IgD-negative memory B cell (primary cell): ENCODE results near the gene PRKCE. TPM values are rescaled to one million over a fixed set of nuclear protein-coding genes. Genes with fewer than 3 reads are reported as not detected.

Source experiments
- H3K27ac Mint-ChIP-seq, 3 donors: one replicate each; pipeline ENCODE4 v1.8.0; 2020 to 2022; ENCODE audit warnings: mild to moderate bottlenecking in 3 of 3, mixed read lengths in 3 of 3, moderate library complexity in 1 of 3
- H3K27me3 Mint-ChIP-seq: one replicate; pipeline ENCODE4 v1.8.0; 2021; ENCODE audit warnings: mixed read lengths
- H3K36me3 Mint-ChIP-seq: one replicate; pipeline ENCODE4 v1.8.0; 2020; ENCODE audit warnings: mild to moderate bottlenecking, mixed read lengths
- H3K4me1 Mint-ChIP-seq, 3 donors: one replicate each; pipeline ENCODE4 v1.8.0; 2020 to 2022; ENCODE audit warnings: mixed read lengths in 3 of 3, mild to moderate bottlenecking in 1 of 3
- H3K4me3 Mint-ChIP-seq, 4 donors: one replicate each; pipeline ENCODE4 v1.8.0; 2020 to 2022; ENCODE audit warnings: mild to moderate bottlenecking in 4 of 4, mixed read lengths in 4 of 4, moderate library complexity in 3 of 4
- H3K9me3 Mint-ChIP-seq, 3 donors: one replicate each; pipeline ENCODE4 v1.8.0; 2020 to 2021; ENCODE audit warnings: mixed read lengths in 3 of 3, mild to moderate bottlenecking in 1 of 3
- polyA plus RNA-seq: library from polyadenylated mRNA; unstranded; fragments of 300-500 nt; fragmentation: Illumina TruSeq; gene quantifications from one replicate; pipeline ENCODE4 v1.2.3, GENCODE V29; 2021

The PRKCE gene
- polyA plus RNA-seq, 1 donor from 2014 or later, result 12.7 TPM

DNA sequence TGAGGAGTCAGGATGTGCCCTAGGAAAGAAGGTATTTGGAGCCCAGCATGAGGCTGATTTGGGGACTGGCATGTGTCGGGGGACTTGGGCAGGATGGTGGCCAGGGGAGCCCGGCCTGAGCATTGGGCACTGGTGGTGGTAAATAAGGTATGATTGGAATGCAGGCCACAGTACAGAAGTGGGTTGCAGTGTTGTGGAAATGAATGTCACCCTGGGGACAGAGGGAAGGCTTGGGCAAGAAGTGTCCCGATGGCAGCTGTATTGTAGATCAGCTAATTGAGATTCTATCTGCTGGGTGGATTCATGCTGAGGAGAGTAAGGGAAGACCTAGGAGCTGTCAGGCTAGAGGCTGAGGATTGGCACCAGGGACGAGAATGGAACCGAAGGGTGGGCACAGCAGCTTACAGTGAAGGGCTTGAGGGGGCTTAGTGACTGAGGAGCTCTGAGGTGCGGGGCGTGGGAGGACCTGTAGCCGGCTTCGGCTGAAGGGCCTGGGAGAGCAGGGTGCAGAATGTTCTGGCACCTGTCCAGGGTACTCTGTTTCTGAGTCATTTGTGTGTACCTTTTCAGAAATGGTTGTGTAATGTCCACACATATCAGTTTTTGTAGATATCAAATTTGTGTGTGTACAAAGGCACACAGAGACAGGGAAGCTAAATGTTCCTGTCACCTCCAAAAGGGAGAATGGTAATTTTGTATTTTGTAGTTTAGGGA, 170.2 kb downstream of the PRKCE start:
- H3K27me3 Mint-ChIP-seq, result no peaks in the 10 kb centered on the region
- peaks cover 3% of the 10 kb centered on the region for H3K36me3 Mint-ChIP-seq
- no peak overlapping the region for H3K27ac Mint-ChIP-seq
- H3K9me3 Mint-ChIP-seq, result no peaks in the 10 kb centered on the region
- H3K4me3 Mint-ChIP-seq, result no peak overlapping the region
- H3K4me1 Mint-ChIP-seq, result peaks cover 16 to 26% (median 23%) of the 10 kb centered on the region in 3 donors

DNA sequence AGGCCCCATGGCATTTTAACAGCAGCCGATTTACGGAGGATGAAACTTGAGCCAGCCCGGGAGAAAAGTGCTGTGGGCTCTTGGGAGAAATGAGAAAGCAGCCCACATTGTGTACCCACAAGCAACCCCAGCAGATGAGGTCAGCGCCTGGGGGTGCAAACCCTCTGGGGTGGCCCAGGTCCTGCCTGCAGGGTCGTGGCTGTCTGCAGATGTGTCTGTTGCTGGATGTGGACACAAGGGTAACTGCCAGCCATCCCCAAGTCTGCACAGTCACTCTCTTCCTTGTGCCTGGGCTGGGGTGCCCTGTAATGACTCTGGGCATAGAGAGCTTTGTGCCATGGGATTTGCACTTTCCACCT, 170.8 kb downstream of the PRKCE start:
- no peaks in the 10 kb centered on the region for H3K27me3 Mint-ChIP-seq
- H3K4me1 Mint-ChIP-seq, result peaks cover 20 to 31% (median 25%) of the 10 kb centered on the region in 3 donors
- no peak overlapping the region for H3K27ac Mint-ChIP-seq
- H3K36me3 Mint-ChIP-seq, result peaks cover 6% of the 10 kb centered on the region
- no peaks in the 10 kb centered on the region for H3K9me3 Mint-ChIP-seq
- no peak overlapping the region for H3K4me3 Mint-ChIP-seq

DNA sequence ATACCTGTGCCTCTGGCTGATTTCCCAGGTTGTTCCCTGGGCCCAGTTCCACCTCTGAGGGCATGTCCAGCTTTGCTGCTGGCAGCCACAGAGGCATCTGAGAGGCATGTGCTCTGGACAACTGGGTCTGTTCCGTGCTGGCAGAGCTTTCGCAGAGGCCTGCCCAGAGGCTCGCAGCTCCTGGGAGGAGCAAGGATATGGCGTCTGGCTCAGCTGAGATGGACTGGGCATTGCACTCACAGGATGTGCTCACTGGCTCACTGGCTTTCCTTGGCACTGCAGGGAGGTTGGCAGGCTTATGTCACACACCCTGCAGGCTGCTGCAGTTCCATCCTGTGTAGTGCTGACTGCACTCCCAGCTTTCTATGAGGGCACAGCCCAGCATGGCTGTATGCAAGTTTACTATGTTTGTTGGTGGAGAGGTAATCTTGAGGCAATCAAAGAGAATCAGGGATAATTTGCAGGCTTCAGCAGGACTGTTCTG, 172.3 kb downstream of the PRKCE start:
- no peak overlapping the region for H3K27ac Mint-ChIP-seq
- H3K4me1 Mint-ChIP-seq, result peaks cover 21 to 25% (median 24%) of the 10 kb centered on the region in 3 donors
- no peaks in the 10 kb centered on the region for H3K27me3 Mint-ChIP-seq
- H3K4me3 Mint-ChIP-seq, result no peak overlapping the region
- peaks cover 6% of the 10 kb centered on the region for H3K36me3 Mint-ChIP-seq
- H3K9me3 Mint-ChIP-seq, result no peaks in the 10 kb centered on the region

DNA sequence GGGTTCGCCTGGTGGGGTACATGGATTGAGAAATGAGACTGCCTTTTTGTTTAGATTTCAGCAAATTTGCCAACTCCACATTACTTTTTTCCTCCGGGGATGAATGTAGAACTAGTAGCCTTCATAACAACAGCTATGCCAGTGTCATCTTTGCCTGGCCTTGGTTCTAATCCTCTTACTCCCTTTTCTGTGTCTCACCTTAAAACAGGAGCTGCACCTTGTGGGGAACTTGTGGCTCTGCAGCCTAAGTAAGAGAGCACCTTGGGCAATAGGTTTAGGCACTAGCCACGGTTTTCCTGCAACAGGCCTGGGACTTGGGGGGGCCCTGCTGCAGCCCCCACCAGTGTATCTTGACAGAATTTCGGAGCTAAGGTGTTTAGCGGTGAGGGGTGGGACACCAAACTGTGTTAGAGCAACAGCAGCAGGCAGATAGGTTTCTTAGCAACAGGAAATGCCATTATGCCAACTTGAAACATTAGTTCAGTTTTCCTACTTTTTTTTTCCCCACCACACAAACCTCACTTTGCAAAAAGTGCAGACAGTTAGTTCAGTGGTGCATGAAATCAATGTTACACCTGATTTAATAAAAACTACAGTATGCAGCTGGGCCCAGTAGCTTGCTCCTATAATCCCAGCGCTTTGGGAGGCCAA, 173.7 kb downstream of the PRKCE start:
- no peak overlapping the region for H3K27ac Mint-ChIP-seq
- H3K4me1 Mint-ChIP-seq, result peaks cover 18 to 23% (median 21%) of the 10 kb centered on the region in 3 donors
- no peaks in the 10 kb centered on the region for H3K27me3 Mint-ChIP-seq
- peaks cover 0 to 5% (median 2%) of the 10 kb centered on the region in 3 donors for H3K9me3 Mint-ChIP-seq
- peaks cover 6% of the 10 kb centered on the region for H3K36me3 Mint-ChIP-seq
- peak overlapping the region in 1 of 4 donors; percentile 56 for H3K4me3 Mint-ChIP-seq

DNA sequence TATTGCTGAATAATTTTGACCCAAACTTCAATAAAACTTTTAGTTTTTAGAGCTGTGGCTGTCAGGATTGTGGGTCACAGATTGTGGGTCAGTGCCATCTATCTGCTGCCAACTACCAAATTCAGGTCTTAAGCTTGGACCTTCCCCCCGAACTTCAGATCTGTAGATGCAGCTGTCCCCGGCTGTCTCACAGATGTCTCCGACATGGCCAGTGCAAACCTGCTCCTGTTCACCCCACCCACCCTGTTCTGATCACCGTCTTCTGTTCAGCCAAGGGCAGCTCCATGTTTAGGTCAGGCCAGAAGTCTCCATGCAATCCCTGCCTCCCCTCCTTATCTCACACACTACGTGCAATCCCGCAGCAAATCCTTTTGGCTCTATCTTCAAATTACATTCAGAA, 175.0 kb downstream of the PRKCE start:
- H3K27ac Mint-ChIP-seq, result no peak overlapping the region

DNA sequence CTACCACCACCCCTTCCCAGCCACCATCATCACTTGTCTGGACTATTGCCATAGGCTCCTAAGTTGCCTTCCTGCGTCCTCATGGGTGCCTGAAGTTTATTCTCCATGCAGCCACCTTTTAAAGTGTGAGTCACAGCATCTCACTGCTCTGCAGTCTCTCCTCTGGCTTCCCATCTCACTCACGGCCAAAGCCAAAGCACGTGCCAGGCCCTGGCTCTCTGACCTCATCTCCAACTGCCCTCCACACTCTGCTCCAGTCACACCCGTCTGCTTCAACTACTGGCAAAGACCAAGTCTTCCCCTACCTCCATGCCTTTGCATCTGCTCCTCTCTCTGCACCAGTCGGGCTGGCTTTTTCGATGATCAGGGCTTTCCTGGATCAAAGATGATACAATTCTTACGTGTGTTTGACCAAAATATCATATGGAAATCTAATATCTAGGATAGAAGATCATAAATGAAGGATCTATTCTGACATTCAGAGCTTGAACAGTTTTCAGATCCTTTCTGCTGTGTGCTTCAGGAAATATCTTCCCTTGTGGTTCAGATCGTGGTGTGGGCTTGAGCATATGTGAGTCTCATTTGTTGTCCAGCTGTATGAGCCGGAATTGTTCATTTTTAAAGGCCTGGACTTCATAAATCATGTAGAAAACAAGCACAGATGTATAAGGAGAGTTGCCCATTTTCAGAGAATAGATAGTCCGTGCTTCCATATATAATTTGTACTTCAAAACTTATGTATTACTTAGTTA, 175.6 kb downstream of the PRKCE start:
- peaks cover 9% of the 10 kb centered on the region for H3K36me3 Mint-ChIP-seq
- no peak overlapping the region for H3K27ac Mint-ChIP-seq
- peaks cover 17 to 28% (median 19%) of the 10 kb centered on the region in 3 donors for H3K4me1 Mint-ChIP-seq
- no peak overlapping the region for H3K4me3 Mint-ChIP-seq
- peaks cover 2 to 17% (median 9%) of the 10 kb centered on the region in 3 donors for H3K9me3 Mint-ChIP-seq
- no peaks in the 10 kb centered on the region for H3K27me3 Mint-ChIP-seq

More for the DNA sequence above, 175.0 kb downstream of the PRKCE start:
- Mint-ChIP-seq H3K4me3 (no peak overlapping the region), H3K9me3 (peaks cover 2 to 16% (median 9%) of the 10 kb centered on the region in 3 donors), H3K36me3 (peaks cover 9% of the 10 kb centered on the region), H3K27me3 (no peaks in the 10 kb centered on the region), H3K4me1 (peaks cover 20 to 27% (median 20%) of the 10 kb centered on the region in 3 donors)

DNA sequence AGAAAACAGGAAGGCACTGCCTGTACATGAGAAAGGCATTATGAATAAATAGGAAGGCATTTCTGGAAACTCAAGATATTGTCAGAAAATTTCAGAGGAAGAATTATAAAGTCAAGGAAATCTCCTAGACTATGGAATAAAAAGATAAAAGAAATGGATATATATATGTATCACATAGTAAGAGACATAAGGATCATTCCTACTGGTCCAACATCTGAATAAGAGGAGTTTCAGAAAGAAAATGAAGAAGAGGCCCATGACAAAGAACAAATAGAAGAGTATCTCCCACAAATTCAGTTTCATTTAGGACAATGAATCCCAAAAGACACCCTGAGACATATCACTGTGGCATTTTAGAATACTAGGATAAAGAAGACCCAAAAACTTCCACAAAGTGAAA, 178.8 kb downstream of the PRKCE start:
- H3K9me3 Mint-ChIP-seq, result peaks cover 2 to 17% (median 9%) of the 10 kb centered on the region in 3 donors
- peaks cover 24 to 34% (median 29%) of the 10 kb centered on the region in 3 donors for H3K4me1 Mint-ChIP-seq
- no peak overlapping the region for H3K4me3 Mint-ChIP-seq
- no peaks in the 10 kb centered on the region for H3K27me3 Mint-ChIP-seq
- H3K36me3 Mint-ChIP-seq, result peaks cover 9% of the 10 kb centered on the region
- no peak overlapping the region for H3K27ac Mint-ChIP-seq

DNA sequence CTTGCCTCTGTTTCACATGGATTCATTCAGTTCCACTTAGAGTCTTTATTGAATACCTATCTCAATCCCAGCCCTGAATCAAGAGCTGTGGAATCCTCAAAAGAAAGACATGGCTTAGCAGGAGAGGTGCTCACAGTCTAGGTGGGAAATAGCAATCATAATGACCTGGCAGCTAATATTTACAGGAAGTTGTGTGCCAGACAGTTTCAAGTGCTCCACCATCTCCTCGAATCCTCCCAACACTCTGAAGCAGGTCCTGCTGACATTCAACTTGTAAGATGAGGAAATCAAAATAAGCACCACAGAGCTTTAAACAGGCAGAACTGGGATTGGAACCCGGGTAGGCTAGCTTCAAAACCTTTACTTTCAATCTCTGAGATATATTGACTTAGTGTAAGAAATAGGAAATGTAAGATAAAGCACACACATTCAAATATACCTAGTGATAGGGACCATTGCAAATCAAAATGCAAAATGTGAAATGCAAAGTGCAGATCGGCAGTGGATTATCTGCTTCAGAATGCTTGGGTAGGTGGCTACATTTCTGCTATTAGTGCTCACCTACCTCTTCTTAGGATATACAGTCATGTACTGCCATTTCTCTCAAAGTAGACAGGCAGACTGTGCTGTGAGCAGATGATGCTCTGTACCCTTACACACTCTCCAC, 182.0 kb downstream of the PRKCE start:
- Mint-ChIP-seq H3K36me3 (peaks cover 7% of the 10 kb centered on the region), H3K4me1 (peaks cover 43 to 50% (median 48%) of the 10 kb centered on the region in 3 donors), H3K27ac (peak overlapping the region in 1 of 3 donors; percentile 32), H3K27me3 (peaks cover 1% of the 10 kb centered on the region), H3K9me3 (peaks cover 2 to 17% (median 9%) of the 10 kb centered on the region in 3 donors), H3K4me3 (peak overlapping the region in 1 of 4 donors; percentile 26)

DNA sequence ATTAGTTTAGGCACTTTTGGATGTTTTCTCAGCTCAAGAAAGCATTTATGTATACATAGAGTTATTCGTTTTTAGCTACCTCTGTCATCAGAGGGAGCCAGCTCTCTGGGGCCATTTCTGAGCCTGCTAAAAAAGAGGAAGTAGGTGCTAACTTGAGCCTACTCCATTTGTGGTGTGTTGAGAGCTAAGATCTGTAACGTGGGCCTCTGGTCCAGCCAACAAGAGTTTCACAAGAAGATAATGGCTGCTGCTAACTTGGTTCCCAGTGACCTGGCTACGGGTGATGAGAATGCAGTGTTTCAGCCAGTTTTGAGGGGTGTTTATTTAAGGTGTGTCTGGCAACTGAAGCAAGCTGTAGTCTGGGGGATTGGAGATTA, 182.5 kb downstream of the PRKCE start:
- H3K4me3 Mint-ChIP-seq, result peak overlapping the region in 3 of 4 donors; percentile 9 to 76 (median 43)
- H3K27me3 Mint-ChIP-seq, result peaks cover 1% of the 10 kb centered on the region
- H3K4me1 Mint-ChIP-seq, result peaks cover 43 to 54% (median 50%) of the 10 kb centered on the region in 3 donors
- peak overlapping the region; percentile 32 to 86 (median 79) for H3K27ac Mint-ChIP-seq
- H3K36me3 Mint-ChIP-seq, result peaks cover 7% of the 10 kb centered on the region
- peaks cover 2 to 17% (median 9%) of the 10 kb centered on the region in 3 donors for H3K9me3 Mint-ChIP-seq

DNA sequence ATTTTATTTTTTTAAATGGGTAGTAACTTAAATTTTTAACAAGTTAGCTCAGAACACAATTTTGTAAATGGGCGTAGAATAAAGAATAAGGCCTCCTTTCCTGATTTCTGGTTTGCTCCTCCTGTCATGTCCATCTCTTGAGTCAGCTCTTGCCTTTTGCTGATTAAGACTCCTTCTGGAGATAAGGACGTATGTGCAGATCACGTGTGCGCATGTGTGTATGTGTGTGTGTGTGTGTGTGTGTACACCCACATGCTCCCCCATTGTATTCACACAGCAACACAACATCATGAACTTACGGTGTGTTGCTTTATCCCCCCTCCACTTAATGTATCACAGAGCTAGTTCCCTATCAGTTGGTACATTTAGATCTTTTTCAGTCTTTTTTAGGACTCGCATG, 182.9 kb downstream of the PRKCE start:
- H3K27me3 Mint-ChIP-seq, result peaks cover 1% of the 10 kb centered on the region
- H3K4me1 Mint-ChIP-seq, result peaks cover 43 to 52% (median 50%) of the 10 kb centered on the region in 3 donors
- H3K27ac Mint-ChIP-seq, result peak overlapping the region; percentile 32 to 86 (median 79)
- peak overlapping the region in 2 of 4 donors; percentile 3 to 9 for H3K4me3 Mint-ChIP-seq
- peaks cover 2 to 17% (median 5%) of the 10 kb centered on the region in 3 donors for H3K9me3 Mint-ChIP-seq
- peaks cover 7% of the 10 kb centered on the region for H3K36me3 Mint-ChIP-seq

DNA sequence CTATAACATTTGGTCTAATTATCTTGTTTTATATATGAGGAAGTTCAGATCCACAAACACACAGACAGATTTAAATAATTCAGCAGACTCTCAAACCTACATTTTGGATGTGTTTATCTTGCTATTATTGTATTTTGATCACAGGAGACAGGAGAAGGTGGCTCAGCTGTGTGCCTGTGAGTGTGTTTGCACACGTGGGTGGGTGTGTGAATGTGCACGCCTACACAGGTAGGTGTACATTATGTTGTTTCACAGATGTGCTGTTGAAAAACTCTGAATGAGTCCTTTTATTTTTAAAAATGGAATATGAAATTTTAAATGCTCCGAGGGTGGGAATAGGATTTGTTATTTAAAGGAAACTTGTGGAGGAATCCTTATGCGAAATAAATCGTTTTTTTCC, 183.4 kb downstream of the PRKCE start:
- peaks cover 2 to 17% (median 4%) of the 10 kb centered on the region in 3 donors for H3K9me3 Mint-ChIP-seq
- H3K36me3 Mint-ChIP-seq, result peaks cover 7% of the 10 kb centered on the region
- H3K27me3 Mint-ChIP-seq, result peaks cover 1% of the 10 kb centered on the region
- peak overlapping the region; percentile 32 to 79 (median 73) for H3K27ac Mint-ChIP-seq
- peak overlapping the region in 1 of 4 donors; percentile 3 for H3K4me3 Mint-ChIP-seq
- peaks cover 43 to 52% (median 50%) of the 10 kb centered on the region in 3 donors for H3K4me1 Mint-ChIP-seq

DNA sequence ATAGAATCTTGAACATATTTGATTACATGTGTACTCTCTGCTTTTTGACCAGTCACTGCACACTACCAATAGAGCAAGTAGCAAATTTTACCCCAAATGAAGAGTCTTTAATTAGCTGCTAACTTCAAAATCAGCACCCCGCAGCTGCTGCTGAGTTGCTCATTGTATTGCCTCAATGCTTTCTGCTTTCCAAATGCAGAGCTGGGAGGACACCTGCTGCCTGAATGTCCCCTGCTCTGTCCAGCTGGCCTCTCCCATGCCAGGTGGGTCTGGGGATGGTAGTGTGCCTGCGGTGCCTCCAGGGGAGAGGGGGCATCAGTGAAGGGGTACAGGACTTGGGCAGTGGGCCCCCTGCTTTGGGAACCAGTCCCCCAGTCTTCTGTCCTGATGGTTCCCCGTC, 184.8 kb downstream of the PRKCE start:
- H3K27me3 Mint-ChIP-seq, result peaks cover 1% of the 10 kb centered on the region
- H3K9me3 Mint-ChIP-seq, result peaks cover 0 to 2% (median 2%) of the 10 kb centered on the region in 3 donors
- peak overlapping the region in 2 of 4 donors; percentile 83 to 89 for H3K4me3 Mint-ChIP-seq
- H3K36me3 Mint-ChIP-seq, result peaks cover 1% of the 10 kb centered on the region
- H3K4me1 Mint-ChIP-seq, result peaks cover 40 to 54% (median 54%) of the 10 kb centered on the region in 3 donors
- peak overlapping the region in 2 of 3 donors; percentile 12 to 41 for H3K27ac Mint-ChIP-seq

DNA sequence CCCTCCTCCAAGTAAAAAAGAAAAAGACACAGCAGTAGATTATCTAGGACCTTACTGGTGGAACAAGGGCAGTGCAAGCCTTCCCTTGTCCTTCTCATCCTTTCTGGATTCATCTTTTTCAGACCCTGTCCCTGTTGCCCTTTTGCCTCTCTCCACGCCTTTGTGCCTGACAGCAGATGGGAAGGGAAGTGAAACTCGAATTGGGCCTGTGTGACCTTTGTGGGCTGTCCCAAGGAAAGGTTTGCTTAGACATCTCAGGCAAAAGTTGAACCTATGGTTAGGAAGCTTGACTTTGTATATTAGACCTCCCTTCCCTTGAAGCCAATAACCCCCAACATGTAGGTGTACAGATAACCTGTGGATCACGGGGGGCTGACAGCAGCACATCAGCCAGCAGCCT, 185.3 kb downstream of the PRKCE start:
- peaks cover 41 to 58% (median 54%) of the 10 kb centered on the region in 3 donors for H3K4me1 Mint-ChIP-seq
- peaks cover 1% of the 10 kb centered on the region for H3K27me3 Mint-ChIP-seq
- H3K4me3 Mint-ChIP-seq, result peak overlapping the region in 3 of 4 donors; percentile 0 to 89 (median 83)
- H3K27ac Mint-ChIP-seq, result peak overlapping the region; percentile 12 to 93 (median 41)
- no peaks in the 10 kb centered on the region for H3K36me3 Mint-ChIP-seq
- no peaks in the 10 kb centered on the region for H3K9me3 Mint-ChIP-seq

DNA sequence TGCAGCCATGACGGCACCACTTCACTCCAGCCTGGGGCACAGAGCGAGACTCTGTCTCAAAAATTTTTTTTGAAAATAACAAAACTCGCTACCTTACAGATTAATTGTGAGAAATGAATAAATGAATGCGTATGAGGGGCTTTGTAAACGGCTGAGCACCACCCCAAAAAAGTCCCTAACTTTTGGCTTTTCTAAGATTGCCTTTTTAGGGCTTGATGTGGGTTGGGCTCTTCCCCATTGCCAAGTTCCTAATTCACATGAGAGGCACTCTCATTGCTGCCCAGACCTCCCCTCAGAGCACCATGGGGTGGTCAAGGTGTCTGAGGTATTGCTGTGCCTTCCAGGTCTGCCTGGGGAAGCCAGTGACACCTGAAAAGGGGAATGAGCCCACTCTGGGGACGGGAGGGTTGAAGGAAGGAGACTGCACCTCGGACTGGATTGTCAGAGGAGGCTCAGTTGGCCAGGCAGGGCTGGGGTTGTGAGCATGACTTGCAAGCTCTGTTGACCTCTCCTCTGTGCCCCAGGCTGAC, 186.4 kb downstream of the PRKCE start:
- peak overlapping the region in 2 of 4 donors; percentile 24 to 89 for H3K4me3 Mint-ChIP-seq
- no peak overlapping the region for H3K27ac Mint-ChIP-seq
- peaks cover 52 to 66% (median 64%) of the 10 kb centered on the region in 3 donors for H3K4me1 Mint-ChIP-seq

More for the DNA sequence above, 186.4 kb downstream of the PRKCE start:
- peaks cover 5% of the 10 kb centered on the region for H3K27me3 Mint-ChIP-seq
- H3K9me3 Mint-ChIP-seq, result no peaks in the 10 kb centered on the region
- H3K36me3 Mint-ChIP-seq, result no peaks in the 10 kb centered on the region
